D341Med (cell line): ENCODE results near the gene MAGT1.
"Not testable (repeated sequence)": the region's sequence is repeated elsewhere in the genome, so short reads cannot be mapped to it uniquely, and the experiment has no call there.

Source experiments
- DNase-seq: peaks from one replicate; pipeline ENCODE4 v3.0.0; 2012; ENCODE audit warnings: low spot score

The MAGT1 gene

GRCh38 chrX:77894921-77895886 lies at the start of gene MAGT1:
MAGT1 (minus strand) TSS chrX:77895435; CDS start chrX:77895410, 25 bp downstream.
- DNase-seq, result peak; percentile 84

- not testable (repeated sequence) for DNase-seq
Observed at GRCh38 chrX:77945031-77945430, 49.8 kb upstream of the MAGT1 start.

- no peak for DNase-seq
Observed at GRCh38 chrX:77938083-77938680, 42.9 kb upstream of the MAGT1 start.

- no peak for DNase-seq
Observed at GRCh38 chrX:77937291-77937690, 42.1 kb upstream of the MAGT1 start.

GRCh38 chrX:77936299-77936698 lies 41.1 kb upstream of the MAGT1 start:
- DNase-seq, result no peak

- no peak for DNase-seq
Observed at GRCh38 chrX:77935886-77936285, 40.7 kb upstream of the MAGT1 start.

- DNase-seq, result no peak
Observed at GRCh38 chrX:77930581-77930980, 35.3 kb upstream of the MAGT1 start.

GRCh38 chrX:77925764-77926163 lies 30.5 kb upstream of the MAGT1 start:
- no peak for DNase-seq

GRCh38 chrX:77924320-77924859 lies 29.2 kb upstream of the MAGT1 start:
- no peak for DNase-seq

- no peak for DNase-seq
Observed at GRCh38 chrX:77922787-77923186, 27.6 kb upstream of the MAGT1 start.

- DNase-seq, result not testable (repeated sequence)
Observed at GRCh38 chrX:77919370-77919769, 24.1 kb upstream of the MAGT1 start.

GRCh38 chrX:77918568-77918967 lies 23.3 kb upstream of the MAGT1 start:
- DNase-seq, result no peak

GRCh38 chrX:77917294-77917933 lies 22.2 kb upstream of the MAGT1 start:
- no peak for DNase-seq

- DNase-seq, result peak; percentile 89
Observed at GRCh38 chrX:77910108-77910840, 15.0 kb upstream of the MAGT1 start, which contains the start of gene ATP7A. ATP7A (plus strand) TSS chrX:77910693; CDS start chrX:77971642, 60,949 bp downstream.

GRCh38 chrX:77901506-77901905 lies 6.3 kb upstream of the MAGT1 start:
- DNase-seq, result no peak

- DNase-seq, result no peak
Observed at GRCh38 chrX:77900688-77901087, 5.5 kb upstream of the MAGT1 start.

- DNase-seq, result peak; percentile 43
Observed at GRCh38 chrX:77899081-77899828, 4.0 kb upstream of the MAGT1 start, which contains the start of gene COX7B. COX7B (plus strand) TSS chrX:77899468; CDS start chrX:77899554, 86 bp downstream.

GRCh38 chrX:77893713-77894112 lies 1.5 kb downstream of the MAGT1 start:
- DNase-seq, result no peak

- no peak for DNase-seq
Observed at GRCh38 chrX:77892887-77893286, 2.3 kb downstream of the MAGT1 start.

GRCh38 chrX:77881418-77881817 lies 13.8 kb downstream of the MAGT1 start:
- not testable (repeated sequence) for DNase-seq

- no peak for DNase-seq
Observed at GRCh38 chrX:77875372-77875771, 19.9 kb downstream of the MAGT1 start.
